T-helper 2 cell treated with Interferon-gamma antibody and Interleukin-4, amounts not matched to agents 100 ng/mL and 5 ng/mL, for 36 hours (primary cell): ENCODE measurements around the gene CCDC198. TPM values are rescaled to one million over a fixed set of nuclear protein-coding genes. Genes with fewer than 3 reads are reported as not detected.

ENCODE experiments used
- intact Hi-C: fragments of 100-400 bp; cut with micrococcal nuclease; formaldehyde crosslinking; loops from one replicate; pipeline ENCODE4 v1.15.1; 2023
- total RNA-seq: library from RNA; stranded (reverse); gene quantifications from 2 replicates; pipeline ENCODE4 v1.2.3, GENCODE V29; 2022

The CCDC198 gene
- total RNA-seq, 1 donor from 2014 or later, result not detected

- intact Hi-C loops, result no loop called here
Measured at GRCh38 chr14:57464008-57464730, 29.5 kb downstream of the CCDC198 start.

- intact Hi-C loops, result no loop called here
Measured at GRCh38 chr14:57462551-57462950, 31.1 kb downstream of the CCDC198 start.

GRCh38 chr14:57461777-57462320 lies 31.8 kb downstream of the CCDC198 start:
- intact Hi-C loops, result no loop called here

DNA sequence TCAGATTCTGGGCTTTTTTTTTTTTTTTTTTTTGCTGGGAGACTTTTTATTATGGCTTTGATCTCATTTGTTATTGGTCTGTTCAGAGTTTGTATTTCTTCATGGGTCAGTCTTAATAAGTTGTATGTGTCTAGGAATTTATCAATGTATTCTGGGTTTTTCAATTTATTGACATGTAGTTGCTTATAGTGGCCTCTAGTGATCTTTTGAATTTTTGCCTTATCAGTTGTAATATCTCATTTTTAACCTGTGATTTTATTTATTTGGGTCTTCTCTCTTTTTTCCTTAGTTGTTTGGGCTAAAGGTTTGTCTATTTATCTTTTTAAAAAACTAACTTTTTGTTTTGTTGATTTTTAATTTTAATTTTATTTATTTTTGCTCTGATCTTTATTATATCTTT lies 57.7 kb downstream of the CCDC198 start:
- intact Hi-C loops, result no loop called here

GRCh38 chr14:57420986-57421385 lies 72.7 kb downstream of the CCDC198 start:
- intact Hi-C loops, result no loop called here

DNA sequence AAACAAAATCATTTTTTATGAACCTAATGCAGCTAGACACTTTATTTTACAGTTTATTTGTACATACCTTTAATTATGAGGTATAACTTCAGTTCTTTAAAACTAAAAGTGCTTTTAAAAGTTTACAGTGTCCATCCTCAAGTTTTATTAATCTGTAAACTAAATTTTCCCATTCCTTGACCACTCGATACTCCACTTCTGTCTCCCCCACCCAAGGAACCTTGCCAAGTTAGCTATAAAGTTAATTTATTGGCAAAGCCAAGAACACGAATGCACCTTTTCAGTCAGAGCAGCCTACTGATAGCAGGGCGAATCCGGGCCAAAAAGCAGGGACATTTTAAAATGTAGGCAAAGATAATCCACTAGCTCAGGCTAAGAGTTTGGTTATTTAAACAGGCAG lies 73.6 kb downstream of the CCDC198 start:
- intact Hi-C loops, result no loop called here

Other genes starting within 250 kb of the CCDC198 start
- gene EXOC5, start 225.0 kb downstream of the CCDC198 start, total RNA-seq, result 64.8 and 65.8 TPM in 2 replicates
- 52.7 and 54.6 TPM in 2 replicates for gene AP5M1, start 224.9 kb downstream of the CCDC198 start, total RNA-seq
- gene NAA30, start 103.3 kb downstream of the CCDC198 start, total RNA-seq, result 16.4 and 17.2 TPM in 2 replicates